Cardiac muscle cell (in vitro differentiated cells and primary cell): ENCODE results near the gene UBE2V1. TPM values are rescaled to one million over a fixed set of nuclear protein-coding genes. Genes with fewer than 3 reads are reported as not detected.

Experiments
- DNase-seq, 2 donors: peaks; one replicate each; pipeline versions ENCODE4 v3.0.0 to v3.0.0-alpha.2; 2010 to 2017; ENCODE audit warnings: low read depth in 1 of 2, low spot score in 1 of 2
- H3K27ac ChIP-seq: fragments of 200-600 bp; sonication (generic); 2 replicates; pipeline ENCODE4 v1.5.1; 2016
- H3K27me3 ChIP-seq: fragments of 200-600 bp; sonication (generic); 2 replicates; pipeline ENCODE4 v1.6.0; 2016; ENCODE audit warnings: control low read depth
- H3K36me3 ChIP-seq: fragments of 200-600 bp; sonication (generic); 2 replicates; pipeline ENCODE4 v1.5.1; 2016; ENCODE audit warnings: control low read depth
- H3K4me1 ChIP-seq: fragments of 200-600 bp; sonication (generic); 2 replicates; pipeline ENCODE4 v1.8.1; 2017; ENCODE audit warnings: low read depth, mild to moderate bottlenecking, mixed run types
- H3K4me3 ChIP-seq: fragments of 200-600 bp; sonication (generic); 2 replicates; pipeline ENCODE4 v1.5.1; 2016; ENCODE audit warnings: mild to moderate bottlenecking
- H3K9me3 ChIP-seq: fragments of 200-600 bp; sonication (generic); 2 replicates; pipeline ENCODE4 v1.5.1; 2017; ENCODE audit warnings: low read depth, mild to moderate bottlenecking, control low read depth
- polyA plus RNA-seq: library from polyadenylated mRNA; unstranded; fragments of >200 nt; fragmentation: Nextera tagmentation; extraction: Ambion mirVana; gene quantifications from 2 replicates; pipeline ENCODE4 v1.2.1, GENCODE V29; 2016
- total RNA-seq: library from RNA; depleted of rRNA; stranded (reverse); fragments of >200 nt; gene quantifications from 2 replicates; pipeline ENCODE4 v1.2.3, GENCODE V29; 2016
- TF ChIP-seq, protein P1 (sequence below): IDR thresholded peaks from 2 replicates; pipeline ENCODE4 v1.5.1; 2012; ENCODE audit warnings: low read depth, mild to moderate bottlenecking, low read length

Gene UBE2V1
- total and polyA plus RNA-seq, 2 experiments from 2014 or later = 126 to 173 TPM

DNA sequence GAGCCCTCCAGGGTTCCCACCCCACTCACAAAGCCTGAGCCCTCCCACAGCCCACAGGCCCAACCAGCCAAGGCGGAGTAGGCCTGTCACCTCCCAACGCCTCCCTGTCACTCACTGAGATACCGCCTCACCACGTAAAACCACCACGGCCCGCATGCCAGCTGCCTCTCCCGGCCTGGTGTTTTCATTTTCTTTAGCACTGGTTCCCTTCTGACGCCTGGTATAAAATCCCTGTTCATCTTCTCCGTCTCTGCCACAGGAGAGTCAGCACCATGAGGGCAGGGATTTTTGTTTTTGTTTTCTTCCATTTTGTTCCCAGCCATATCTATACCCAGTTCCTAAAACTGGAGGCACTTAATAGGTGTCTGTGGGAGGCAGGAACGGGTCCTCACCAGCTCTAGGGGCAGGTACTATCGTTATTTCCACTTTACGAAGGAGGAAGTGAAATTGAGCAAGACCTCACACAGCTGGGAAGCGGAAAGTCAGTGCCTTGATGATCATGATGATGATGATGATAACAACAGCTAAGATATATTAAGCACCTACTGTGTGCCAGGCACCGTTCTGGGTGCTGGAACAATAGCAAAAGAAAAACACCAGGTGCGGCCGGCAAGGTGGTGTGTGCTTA, 71.6 kb downstream of the UBE2V1 start:
- Histone ChIP-seq H3K4me1 (peaks cover 15% of the 10 kb centered on the region), H3K27ac (no peak overlapping the region), H3K4me3 (no peak overlapping the region), H3K27me3 (no peaks in the 10 kb centered on the region), H3K36me3 (no peaks in the 10 kb centered on the region), H3K9me3 (no peaks in the 10 kb centered on the region)
- TF ChIP-seq, protein P1, sequence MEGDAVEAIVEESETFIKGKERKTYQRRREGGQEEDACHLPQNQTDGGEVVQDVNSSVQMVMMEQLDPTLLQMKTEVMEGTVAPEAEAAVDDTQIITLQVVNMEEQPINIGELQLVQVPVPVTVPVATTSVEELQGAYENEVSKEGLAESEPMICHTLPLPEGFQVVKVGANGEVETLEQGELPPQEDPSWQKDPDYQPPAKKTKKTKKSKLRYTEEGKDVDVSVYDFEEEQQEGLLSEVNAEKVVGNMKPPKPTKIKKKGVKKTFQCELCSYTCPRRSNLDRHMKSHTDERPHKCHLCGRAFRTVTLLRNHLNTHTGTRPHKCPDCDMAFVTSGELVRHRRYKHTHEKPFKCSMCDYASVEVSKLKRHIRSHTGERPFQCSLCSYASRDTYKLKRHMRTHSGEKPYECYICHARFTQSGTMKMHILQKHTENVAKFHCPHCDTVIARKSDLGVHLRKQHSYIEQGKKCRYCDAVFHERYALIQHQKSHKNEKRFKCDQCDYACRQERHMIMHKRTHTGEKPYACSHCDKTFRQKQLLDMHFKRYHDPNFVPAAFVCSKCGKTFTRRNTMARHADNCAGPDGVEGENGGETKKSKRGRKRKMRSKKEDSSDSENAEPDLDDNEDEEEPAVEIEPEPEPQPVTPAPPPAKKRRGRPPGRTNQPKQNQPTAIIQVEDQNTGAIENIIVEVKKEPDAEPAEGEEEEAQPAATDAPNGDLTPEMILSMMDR = no peak
- DNase-seq = no peak

GRCh38 chr20:50040432-50041245, 72.3 kb downstream of the UBE2V1 start:
- Histone ChIP-seq H3K27me3 (no peaks in the 10 kb centered on the region), H3K9me3 (no peaks in the 10 kb centered on the region), H3K4me1 (peaks cover 15% of the 10 kb centered on the region), H3K4me3 (no peak overlapping the region), H3K36me3 (no peaks in the 10 kb centered on the region), H3K27ac (peak overlapping the region; percentile 81)
- DNase-seq = no peak
- TF ChIP-seq, protein P1 = no peak

DNA sequence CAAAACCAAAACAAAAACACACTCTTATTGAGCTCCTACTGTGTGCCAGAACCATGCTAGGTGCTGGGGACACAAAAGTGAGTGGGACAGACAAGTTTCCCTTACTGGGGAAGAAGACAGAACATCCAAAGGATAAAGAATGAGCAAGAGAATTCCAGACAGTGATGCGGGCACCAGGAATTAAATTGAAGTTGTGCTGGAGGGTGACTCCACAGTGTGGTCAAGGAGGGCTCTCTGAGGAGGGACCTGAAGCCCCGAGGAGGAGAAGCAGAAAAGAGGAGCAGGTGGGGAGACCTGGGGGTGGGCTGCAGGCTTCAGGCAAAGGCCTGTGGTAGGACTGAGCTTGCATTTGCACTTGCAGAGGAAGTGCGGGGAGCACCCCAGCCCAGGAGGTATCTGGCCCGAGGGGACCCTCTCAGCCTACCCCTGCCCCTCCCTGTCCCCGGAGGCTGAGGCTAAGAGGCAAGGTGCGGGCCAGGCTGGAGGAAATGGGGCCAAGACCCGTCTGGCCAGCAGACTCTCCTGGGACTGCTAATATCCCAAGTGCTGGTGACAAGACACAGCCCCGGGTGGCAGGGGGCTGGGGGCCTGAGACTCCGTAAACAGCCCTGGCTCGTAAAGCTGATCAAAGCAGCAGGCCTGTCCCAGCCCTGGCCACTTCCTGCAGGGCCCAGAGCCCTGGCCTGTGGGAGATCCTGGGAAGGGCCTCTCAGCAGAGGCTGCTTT, 73.1 kb downstream of the UBE2V1 start:
- H3K27ac ChIP-seq = peak overlapping the region; percentile 81
- no peaks in the 10 kb centered on the region for H3K36me3 ChIP-seq
- TF ChIP-seq, protein P1 = no peak
- H3K27me3 ChIP-seq = no peaks in the 10 kb centered on the region
- DNase-seq = peak in 1 of 2 donors; percentile 45
- H3K4me1 ChIP-seq = peaks cover 15% of the 10 kb centered on the region
- no peaks in the 10 kb centered on the region for H3K9me3 ChIP-seq
- H3K4me3 ChIP-seq = no peak overlapping the region

DNA sequence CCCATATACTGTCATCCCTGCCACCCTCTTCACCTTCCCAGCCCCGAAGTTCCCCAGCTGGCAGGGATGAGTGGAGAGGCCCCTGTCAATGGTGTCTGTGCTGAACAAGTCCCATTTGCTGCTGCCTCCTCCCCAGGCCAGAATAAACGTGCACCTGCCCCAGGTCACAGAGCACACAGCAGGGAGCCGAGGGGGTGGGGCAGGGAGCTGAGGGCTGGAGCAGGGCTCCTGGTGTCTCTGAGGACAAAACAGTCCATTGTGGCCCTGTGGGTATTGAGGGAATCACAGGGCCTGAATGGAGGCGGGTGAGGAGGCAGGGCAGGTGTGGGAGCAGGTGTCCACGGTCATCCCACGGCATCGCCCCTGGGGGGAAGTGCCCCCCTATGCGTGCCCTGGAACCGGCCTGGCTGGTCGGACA, 74.4 kb downstream of the UBE2V1 start:
- Histone ChIP-seq H3K4me3 (no peak overlapping the region), H3K4me1 (peaks cover 15% of the 10 kb centered on the region), H3K27me3 (no peaks in the 10 kb centered on the region), H3K27ac (no peak overlapping the region), H3K36me3 (no peaks in the 10 kb centered on the region), H3K9me3 (no peaks in the 10 kb centered on the region)
- TF ChIP-seq, protein P1 = no peak
- no peak for DNase-seq

- DNase-seq = no peak
- TF ChIP-seq, protein P1 = no peak
These were observed 74.8 kb downstream of the UBE2V1 start for GRCh38 chr20:50038169-50038568.

More at GRCh38 chr20:50038169-50038568, 74.8 kb downstream of the UBE2V1 start:
- H3K9me3 ChIP-seq = no peaks in the 10 kb centered on the region
- no peaks in the 10 kb centered on the region for H3K27me3 ChIP-seq
- H3K4me1 ChIP-seq = peaks cover 15% of the 10 kb centered on the region
- H3K4me3 ChIP-seq = no peak overlapping the region
- H3K36me3 ChIP-seq = no peaks in the 10 kb centered on the region
- no peak overlapping the region for H3K27ac ChIP-seq
